ENCODE results near the gene ATR. TPM values are rescaled to one million over a fixed set of nuclear protein-coding genes. Genes with fewer than 3 reads are reported as not detected.

The ATR gene
- total RNA-seq, 1 experiment from 2014 or later, result 24.7 TPM

DNA sequence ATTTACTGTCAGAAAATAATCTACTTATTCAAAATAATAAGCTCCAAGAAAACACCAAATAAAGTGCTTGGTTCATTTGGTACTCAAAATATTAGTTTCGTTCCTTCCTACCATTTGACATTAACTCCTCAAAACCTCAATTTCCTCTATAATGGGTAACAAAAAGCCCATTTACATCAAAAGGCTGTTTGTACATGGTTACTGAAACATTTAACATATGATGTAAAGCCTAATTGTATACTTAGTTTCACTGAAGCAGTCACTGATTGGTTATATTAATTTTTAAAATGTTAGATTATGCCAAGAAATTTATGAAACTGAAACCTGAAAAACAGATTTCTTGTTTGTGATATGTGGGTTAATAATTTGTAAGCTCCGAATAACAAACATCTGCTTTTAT lies 145.4 kb downstream of the ATR start:
- peaks cover 15% of the 10 kb centered on the region; the same call in 1 of the 2 replicates for H3K79me2 ChIP-seq (ENCODE audit: insufficient read depth, low read length)
- H3K27ac ChIP-seq (ENCODE audit: low read depth, low read length), result no peak overlapping the region
- no peaks in the 10 kb centered on the region for H3K27me3 ChIP-seq (ENCODE audit: insufficient read depth, low read length)
- no peaks in the 10 kb centered on the region for H3K4me1 ChIP-seq (ENCODE audit: control insufficient read depth in 1 of 2, insufficient read depth in 2 of 2, low read length in 2 of 2)
- no peak for DNase-seq (ENCODE audit: low read depth, low spot score)
- H3K36me3 ChIP-seq (ENCODE audit: control insufficient read depth in 1 of 2, insufficient read depth in 2 of 2, low read length in 2 of 2), result no peaks in the 10 kb centered on the region
- no peaks in the 10 kb centered on the region for H3K9me3 ChIP-seq (ENCODE audit: control insufficient read depth in 1 of 2, insufficient read depth in 1 of 2, low read depth in 1 of 2, low read length in 2 of 2)
- no peak overlapping the region for H2AFZ ChIP-seq (ENCODE audit: low read depth, low read length, poor library complexity, severe bottlenecking)
- TF ChIP-seq SIN3A (IDR thresholded peaks at IDR 0.05; ENCODE audit: low read depth) (no peak), EZH2 (IDR thresholded peaks at IDR 0.05) (no peak), ELF1 (IDR thresholded peaks at IDR 0.05; ENCODE audit: borderline replicate concordance, low read depth) (no peak), YY1 (IDR thresholded peaks at IDR 0.05; ENCODE audit: extremely low read depth, insufficient replicate concordance, low read depth, low read length) (no peak), JUND (IDR thresholded peaks at IDR 0.05) (no peak), ZFX (IDR thresholded peaks at IDR 0.05) (no peak), EZH2phosphoT487 (IDR thresholded peaks at IDR 0.05; ENCODE audit: borderline replicate concordance) (no peak), SRF (IDR thresholded peaks at IDR 0.05; ENCODE audit: low read depth) (no peak), EGR1 (IDR thresholded peaks at IDR 0.05; ENCODE audit: low read depth) (no peak), TCF7L2 (IDR thresholded peaks at IDR 0.05; ENCODE audit: borderline replicate concordance, extremely low read depth, insufficient read depth, insufficient read length) (no peak), POLR2AphosphoS5 (IDR thresholded peaks at IDR 0.05; ENCODE audit: low read depth, low read length) (no peak), CEBPB (IDR thresholded peaks at IDR 0.05; ENCODE audit: low read depth) (no peak)
- TF ChIP-seq, protein P1, sequence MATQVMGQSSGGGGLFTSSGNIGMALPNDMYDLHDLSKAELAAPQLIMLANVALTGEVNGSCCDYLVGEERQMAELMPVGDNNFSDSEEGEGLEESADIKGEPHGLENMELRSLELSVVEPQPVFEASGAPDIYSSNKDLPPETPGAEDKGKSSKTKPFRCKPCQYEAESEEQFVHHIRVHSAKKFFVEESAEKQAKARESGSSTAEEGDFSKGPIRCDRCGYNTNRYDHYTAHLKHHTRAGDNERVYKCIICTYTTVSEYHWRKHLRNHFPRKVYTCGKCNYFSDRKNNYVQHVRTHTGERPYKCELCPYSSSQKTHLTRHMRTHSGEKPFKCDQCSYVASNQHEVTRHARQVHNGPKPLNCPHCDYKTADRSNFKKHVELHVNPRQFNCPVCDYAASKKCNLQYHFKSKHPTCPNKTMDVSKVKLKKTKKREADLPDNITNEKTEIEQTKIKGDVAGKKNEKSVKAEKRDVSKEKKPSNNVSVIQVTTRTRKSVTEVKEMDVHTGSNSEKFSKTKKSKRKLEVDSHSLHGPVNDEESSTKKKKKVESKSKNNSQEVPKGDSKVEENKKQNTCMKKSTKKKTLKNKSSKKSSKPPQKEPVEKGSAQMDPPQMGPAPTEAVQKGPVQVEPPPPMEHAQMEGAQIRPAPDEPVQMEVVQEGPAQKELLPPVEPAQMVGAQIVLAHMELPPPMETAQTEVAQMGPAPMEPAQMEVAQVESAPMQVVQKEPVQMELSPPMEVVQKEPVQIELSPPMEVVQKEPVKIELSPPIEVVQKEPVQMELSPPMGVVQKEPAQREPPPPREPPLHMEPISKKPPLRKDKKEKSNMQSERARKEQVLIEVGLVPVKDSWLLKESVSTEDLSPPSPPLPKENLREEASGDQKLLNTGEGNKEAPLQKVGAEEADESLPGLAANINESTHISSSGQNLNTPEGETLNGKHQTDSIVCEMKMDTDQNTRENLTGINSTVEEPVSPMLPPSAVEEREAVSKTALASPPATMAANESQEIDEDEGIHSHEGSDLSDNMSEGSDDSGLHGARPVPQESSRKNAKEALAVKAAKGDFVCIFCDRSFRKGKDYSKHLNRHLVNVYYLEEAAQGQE (IDR thresholded peaks at IDR 0.05; ENCODE audit: low read depth), result no peak
- ChIA-PET RAD21 (ENCODE audit: low non-redundant PET in 1 of 2, low total read pairs in 2 of 2, uncharacterized antibody in 2 of 2, unreplicated experiment in 2 of 2) (no interaction called here), CTCF (no interaction called here), POLR2A (no interaction called here)
- no peaks in the 10 kb centered on the region for H4K20me1 ChIP-seq (ENCODE audit: insufficient read depth)
- no peak overlapping the region for H3K9ac ChIP-seq (ENCODE audit: low read length)
- no peak overlapping the region for H3K4me3 ChIP-seq (replicated peaks in 1 of 2; ENCODE audit: low read depth in 1 of 2, low read length in 2 of 2)
- BruUV-seq (replicated peaks), result no TSS peak
- intact Hi-C loops (cut with micrococcal nuclease), result no loop called here
- H3K4me2 ChIP-seq (ENCODE audit: low read length), result no peak overlapping the region
- no peaks in the 10 kb centered on the region for H3K9me2 ChIP-seq (ENCODE audit: insufficient read depth)
- ATAC-seq, result no peak

Data from HCT116 (cell line).